ENCODE measurements around the gene FAM47E. TPM values are rescaled to one million over a fixed set of nuclear protein-coding genes. Genes with fewer than 3 reads are reported as not detected.

The FAM47E gene
- total RNA-seq, 2 donors from 2014 or later, result 1.0 to 2.2 TPM

DNA sequence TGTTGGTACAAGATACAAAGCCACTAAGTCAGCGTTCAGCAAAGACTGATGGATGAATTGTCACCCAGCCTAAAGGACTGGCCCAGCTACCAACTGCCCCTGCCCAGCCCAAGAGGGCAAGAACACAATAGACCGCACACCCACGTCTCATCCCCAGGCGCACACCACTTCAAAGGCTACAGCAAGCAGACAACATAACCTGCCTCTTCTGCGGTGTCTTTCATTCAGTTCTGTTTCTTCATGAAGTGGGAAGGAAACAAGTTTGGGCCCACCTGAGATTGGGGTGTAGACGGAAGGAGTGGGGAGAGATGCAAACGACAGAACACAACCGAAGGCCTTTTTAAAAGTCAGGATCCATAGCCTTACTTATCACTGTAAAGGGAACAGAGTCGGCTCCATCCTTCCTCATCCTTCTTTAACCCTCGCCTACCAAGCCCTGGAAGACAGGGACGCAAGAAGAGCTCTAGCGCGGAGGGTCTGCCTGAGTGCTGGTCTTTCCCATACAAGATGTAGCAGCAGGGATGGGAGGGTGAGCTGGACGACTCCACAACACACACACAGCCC is 38.6 kb upstream of the FAM47E start:
- no peak for DNase-seq (ENCODE audit: low spot score)
- TF ChIP-seq CTCF (IDR thresholded peaks at IDR 0.05), result no peak
- Histone ChIP-seq H3K27me3 (no peaks in the 10 kb centered on the region), H3K27ac (peak overlapping the region; percentile 98 to 99), H3K9me3 (no peaks in the 10 kb centered on the region), H3K4me1 (peaks cover 0 to 73% of the 10 kb centered on the region in 2 donors), H3K36me3 (no peaks in the 10 kb centered on the region), H3K4me3 (peak overlapping the region; percentile 76 to 81)

DNA sequence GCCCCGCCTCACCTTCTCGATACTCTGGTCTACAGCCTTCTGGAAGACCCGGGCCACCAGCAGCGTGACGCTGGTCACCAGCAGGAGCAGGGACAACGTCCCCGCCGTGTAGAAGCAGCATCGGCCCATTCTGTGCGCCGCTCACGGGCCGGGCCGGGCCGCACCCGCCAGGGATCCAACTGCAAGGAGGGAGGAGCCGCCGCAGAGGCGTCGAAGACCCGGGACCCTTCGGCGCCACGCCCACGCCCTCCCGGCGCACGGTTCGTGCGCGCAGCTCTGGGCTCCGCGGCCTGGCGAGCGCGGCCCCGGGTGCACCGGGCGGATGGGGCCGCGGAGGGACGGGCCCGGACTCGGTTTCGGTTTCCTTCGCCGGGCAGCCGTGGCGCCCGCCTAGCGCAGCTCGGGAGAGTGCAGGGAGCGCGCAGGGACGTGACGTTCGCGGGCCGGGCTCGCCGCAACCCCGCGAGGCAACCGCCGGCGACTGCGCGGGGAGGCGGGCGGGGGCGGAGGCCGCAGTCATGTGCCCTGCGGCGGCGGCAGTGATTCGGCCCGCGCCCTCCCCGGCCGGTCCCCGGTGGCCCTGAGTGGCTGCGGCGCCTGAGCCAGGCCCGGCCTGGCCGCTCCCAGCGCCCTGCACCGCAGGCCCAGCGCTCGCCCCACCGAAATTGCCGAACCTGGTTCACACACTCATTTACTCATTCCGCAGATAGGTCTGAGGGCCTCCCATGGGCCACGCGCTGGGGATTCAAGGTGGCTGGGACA is 37.9 kb upstream of the FAM47E start, which contains the start of gene SCARB2:
Gene SCARB2, minus strand, starts transcription at position 410 of the 762 bp plus-strand sequence. Its CDS starts 281 bp downstream, at position 129.
- no peak for TF ChIP-seq CTCF (IDR thresholded peaks at IDR 0.05)
- peaks cover 0 to 67% of the 10 kb centered on the region in 2 donors for H3K4me1 ChIP-seq
- peak within 1 kb of the TSS; percentile 98 to 99 for H3K27ac ChIP-seq

DNA sequence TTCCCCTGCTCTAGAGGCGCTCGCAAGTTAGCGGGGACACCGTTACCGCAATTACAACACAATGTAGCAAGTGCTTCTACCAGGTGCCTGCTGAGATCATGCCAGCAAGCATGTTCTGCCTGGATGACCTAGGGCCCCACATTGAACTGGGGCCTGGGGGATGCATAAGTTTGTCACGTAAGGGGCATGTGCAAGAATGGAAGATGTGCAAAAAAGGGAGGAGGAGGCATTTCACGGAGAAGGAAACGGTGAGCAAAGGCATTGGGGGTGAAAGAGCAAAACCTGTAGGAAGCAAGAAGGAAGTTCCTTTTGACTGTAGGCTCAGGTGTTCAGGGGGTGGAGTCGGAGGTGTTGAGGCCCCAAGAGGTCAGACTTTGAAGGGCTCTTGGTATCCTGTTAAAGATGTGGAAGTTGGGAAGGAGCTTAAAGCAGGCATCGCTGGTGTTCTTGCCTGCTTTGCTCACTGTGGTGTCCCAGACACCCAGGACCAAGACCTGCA is 37.3 kb upstream of the FAM47E start:
- H3K36me3 ChIP-seq, result no peaks in the 10 kb centered on the region
- H3K4me3 ChIP-seq, result peak overlapping the region; percentile 76 to 81
- no peaks in the 10 kb centered on the region for H3K9me3 ChIP-seq
- peak overlapping the region; percentile 98 to 99 for H3K27ac ChIP-seq
- H3K27me3 ChIP-seq, result no peaks in the 10 kb centered on the region
- no peak for DNase-seq (ENCODE audit: low spot score)
- no peak for TF ChIP-seq CTCF (IDR thresholded peaks at IDR 0.05)
- peaks cover 0 to 66% of the 10 kb centered on the region in 2 donors for H3K4me1 ChIP-seq

More for the DNA sequence above, 37.9 kb upstream of the FAM47E start, which contains the start of gene SCARB2:
- peak within 1 kb of the TSS; percentile 76 to 81 for H3K4me3 ChIP-seq
- H3K36me3 ChIP-seq, result no peaks in the 10 kb centered on the region
- H3K27me3 ChIP-seq, result no peaks in the 10 kb centered on the region
- DNase-seq (ENCODE audit: low spot score), result peak; percentile 85
- H3K9me3 ChIP-seq, result no peaks in the 10 kb centered on the region

DNA sequence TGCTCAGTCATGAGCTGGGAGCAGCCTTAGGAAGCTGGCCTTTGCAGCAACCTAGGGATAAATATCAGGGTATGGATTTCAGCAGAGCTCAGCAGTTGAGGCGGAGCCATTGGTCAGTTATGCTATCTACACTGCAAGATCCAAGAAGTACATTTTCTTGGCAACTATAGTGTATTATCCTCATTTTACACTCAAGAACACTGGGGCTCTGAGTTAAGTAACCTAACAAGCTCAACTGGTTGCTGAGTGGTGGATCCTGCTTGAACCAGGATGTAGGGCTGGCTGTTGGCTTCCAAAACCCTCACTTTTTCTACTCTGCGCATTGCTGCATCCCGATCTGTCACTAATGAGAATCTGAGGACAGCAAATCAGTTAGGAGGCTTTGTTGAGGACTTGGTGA is 36.4 kb upstream of the FAM47E start:
- TF ChIP-seq CTCF (IDR thresholded peaks at IDR 0.05), result no peak
- H3K4me3 ChIP-seq, result no peak overlapping the region
- H3K4me1 ChIP-seq, result peaks cover 0 to 62% of the 10 kb centered on the region in 2 donors
- peak overlapping the region in 1 of 2 donors; percentile 98 for H3K27ac ChIP-seq
- no peaks in the 10 kb centered on the region for H3K9me3 ChIP-seq
- no peak for DNase-seq (ENCODE audit: low spot score)
- no peaks in the 10 kb centered on the region for H3K27me3 ChIP-seq
- no peaks in the 10 kb centered on the region for H3K36me3 ChIP-seq

DNA sequence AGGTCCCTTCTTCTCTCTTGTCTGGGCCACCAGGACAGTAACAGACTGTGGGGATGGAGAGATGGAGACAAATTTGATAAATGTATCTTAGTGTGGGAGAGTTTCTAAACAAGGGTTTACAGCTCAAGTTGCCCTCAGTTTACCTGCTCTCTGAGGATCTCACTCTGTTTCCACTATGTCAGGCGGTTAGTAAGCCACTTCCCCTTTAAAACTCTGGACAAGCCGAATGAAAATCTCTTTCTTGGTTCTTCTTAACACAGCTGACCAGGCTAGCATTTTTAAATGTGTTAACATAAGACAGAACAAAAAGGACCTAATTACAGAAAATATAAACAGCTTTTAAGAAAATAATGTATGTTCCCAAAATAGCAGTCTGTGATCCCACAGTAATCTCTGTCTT is 35.0 kb upstream of the FAM47E start:
- Histone ChIP-seq H3K4me1 (peaks cover 0 to 48% of the 10 kb centered on the region in 2 donors), H3K4me3 (no peak overlapping the region), H3K9me3 (no peaks in the 10 kb centered on the region), H3K36me3 (no peaks in the 10 kb centered on the region), H3K27me3 (no peaks in the 10 kb centered on the region), H3K27ac (peak overlapping the region; percentile 37 to 60)
- TF ChIP-seq CTCF (IDR thresholded peaks at IDR 0.05), result no peak
- no peak for DNase-seq (ENCODE audit: low spot score)

All from right atrium auricular region (tissue), 2 donors.